GM12878 (cell line): ENCODE data around the gene ERCC2. TPM values are rescaled to one million over a fixed set of nuclear protein-coding genes. Genes with fewer than 3 reads are reported as not detected.
"Not testable (repeated sequence)": the region's sequence is repeated elsewhere in the genome, so short reads cannot be mapped to it uniquely, and the experiment has no call there.

ENCODE experiments used
- ATAC-seq: fragments of 200-7000 bp; cut with Tn5 transposase; 3 replicates; pipeline ENCODE4 v1.9.1; 2020; ENCODE audit warnings: mild to moderate bottlenecking, moderate library complexity
- BruUV-seq: library from RNA; stranded (reverse); fragments of 400-500 nt; replicated peaks from 2 replicates; lab custom pipeline; 2021; lab: Mats Ljungman, UMichigan
- CTCF ChIA-PET: fragments of 300-600 bp; sonication (Branson Sonifier 250); formaldehyde crosslinking; extraction: SDS; loops from one replicate; lab custom pipeline; 2021; ENCODE audit warnings: inconsistent platforms; lab: Yijun Ruan, JAX
- POLR2A ChIA-PET: fragments of 350-600 bp; formaldehyde crosslinking; extraction: SDS; loops from one replicate; lab custom pipeline; 2021; ENCODE audit warnings: inconsistent platforms; lab: Charles Lee
- RAD21 ChIA-PET: fragments of 300-600 bp; sonication (Branson Sonifier 250); formaldehyde crosslinking; loops from one replicate; lab custom pipeline; 2023; ENCODE audit warnings: antibody characterized with exemption; ENCODE audit not compliant: unreplicated experiment; lab: Charles Lee
- SMC1A ChIA-PET: fragments of 300-600 bp; sonication (Branson Sonifier 250); formaldehyde crosslinking; loops from one replicate; lab custom pipeline; 2023; ENCODE audit not compliant: unreplicated experiment, uncharacterized antibody; lab: Charles Lee
- DNase-seq: peaks from one replicate; pipeline ENCODE4 v3.0.0-alpha.2; 2011; ENCODE audit warnings: low read depth, low spot score
- FAIRE-seq: peaks from 3 replicates; lab custom pipeline; 2011; peaks lifted over from hg19 to GRCh38; lab: Jason Lieb, UNC
- H2AFZ ChIP-seq: 2 replicates; pipeline ENCODE4 v1.6.0; 2011; ENCODE audit warnings: low read depth, low read length, control low read depth; ENCODE audit not compliant: control insufficient read depth
- H3K27ac ChIP-seq: 2 replicates; pipeline ENCODE4 v1.5.1; 2011; ENCODE audit warnings: control low read depth; ENCODE audit not compliant: control insufficient read depth, insufficient read depth
- H3K27me3 ChIP-seq, 2 experiments: replicated peaks in 1 of 2; 2 replicates each; pipeline versions ENCODE4 v1.6.0 to v1.6.1; 2011; ENCODE audit warnings: low read length in 1 of 2; ENCODE audit not compliant: control insufficient read depth in 2 of 2, insufficient read depth in 2 of 2
- H3K36me3 ChIP-seq, 2 experiments: 2 replicates each; pipeline ENCODE4 v1.5.1; 2011; ENCODE audit warnings: low read length in 1 of 2; ENCODE audit not compliant: control insufficient read depth in 2 of 2, insufficient read depth in 2 of 2
- H3K4me1 ChIP-seq: 2 replicates; pipeline ENCODE4 v1.6.1; 2011; ENCODE audit warnings: mild to moderate bottlenecking, low read length, moderate library complexity, mixed read lengths; ENCODE audit not compliant: control insufficient read depth, insufficient read depth
- H3K4me2 ChIP-seq: 2 replicates; pipeline ENCODE4 v1.6.0; 2011; ENCODE audit warnings: control low read depth; ENCODE audit not compliant: control insufficient read depth, insufficient read depth
- H3K4me3 ChIP-seq: fragments of 200-600 bp; sonication (generic); 2 replicates; pipeline ENCODE4 v1.5.1; 2016
- H3K79me2 ChIP-seq: 2 replicates; pipeline ENCODE4 v1.6.0; 2011; ENCODE audit warnings: low read length; ENCODE audit not compliant: control insufficient read depth, insufficient read depth
- H3K9ac ChIP-seq: 2 replicates; pipeline ENCODE4 v1.8.0; 2011; ENCODE audit warnings: low read length, control low read depth, mixed read lengths; ENCODE audit not compliant: control insufficient read depth, insufficient read depth
- H3K9me3 ChIP-seq: replicated peaks from 3 replicates; pipeline ENCODE4 v1.5.1; 2011; ENCODE audit warnings: mild to moderate bottlenecking, low read length; ENCODE audit not compliant: control insufficient read depth, insufficient read depth
- H4K20me1 ChIP-seq: 2 replicates; pipeline ENCODE4 v1.6.0; 2011; ENCODE audit not compliant: control insufficient read depth, insufficient read depth
- BMI1 ChIP-seq: fragments of 450-650 bp; IDR thresholded peaks from 2 replicates; pipeline ENCODE4 v1.6.1; 2016; ENCODE audit warnings: mild to moderate bottlenecking, moderate library complexity, borderline replicate concordance
- CHD2 ChIP-seq: IDR thresholded peaks from 2 replicates; pipeline ENCODE4 v1.6.1; 2011; ENCODE audit warnings: low read depth, low read length, improper control_type of control experiment, borderline replicate concordance
- FOXK2 ChIP-seq: fragments of 450-650 bp; IDR thresholded peaks from 2 replicates; pipeline ENCODE4 v1.6.1; 2017; ENCODE audit warnings: mild to moderate bottlenecking, moderate library complexity
- GATAD2B ChIP-seq: fragments of 450-650 bp; conservative IDR thresholded peaks from 2 replicates; pipeline ENCODE4 v1.6.1; 2017; ENCODE audit warnings: low read depth, mild to moderate bottlenecking, moderate library complexity
- HCFC1 ChIP-seq: fragments of 150-350 bp; IDR thresholded peaks from 2 replicates; pipeline ENCODE4 v1.6.1; 2014; ENCODE audit warnings: low read length
- IKZF1 ChIP-seq: fragments of 450-650 bp; conservative IDR thresholded peaks from 2 replicates; pipeline ENCODE4 v1.6.1; 2017; ENCODE audit warnings: antibody characterized with exemption, mild to moderate bottlenecking
- MEF2B ChIP-seq: fragments of 450-650 bp; IDR thresholded peaks from 2 replicates; pipeline ENCODE4 v1.6.1; 2018; ENCODE audit warnings: mild to moderate bottlenecking, moderate library complexity; ENCODE audit not compliant: partially characterized antibody, poor library complexity, severe bottlenecking
- NRF1 ChIP-seq: conservative IDR thresholded peaks from 2 replicates; pipeline ENCODE4 v1.6.1; 2011; ENCODE audit warnings: mild to moderate bottlenecking, low read depth, low read length, improper control_type of control experiment
- POLR2AphosphoS5 ChIP-seq: IDR thresholded peaks from 2 replicates; pipeline ENCODE4 v1.6.1; 2011; ENCODE audit warnings: mild to moderate bottlenecking, low read length, inconsistent platforms
- SMAD5 ChIP-seq: IDR thresholded peaks from 2 replicates; pipeline ENCODE4 v1.6.1; 2016; ENCODE audit warnings: antibody characterized with exemption, low read depth
- SP1 ChIP-seq: IDR thresholded peaks from one replicate; pipeline ENCODE4 v1.6.1; 2011; ENCODE audit warnings: low read depth, low read length
- WGBS: methylation state at CpG from one replicate; pipeline ENCODE4 v1.1.6; 2016; ENCODE audit warnings: low lambda C conversion rate; ENCODE audit not compliant: insufficient replicate concordance, insufficient coverage; ENCODE audit errors: missing lambda C conversion rate; 5-methylcytosine and 5-hydroxymethylcytosine counted together
- in situ Hi-C: fragments of 300-500 bp; cut with MboI; formaldehyde crosslinking; loops from 9 replicates; pipeline ENCODE4 v1.14.3; 2018; ENCODE audit warnings: mixed read lengths
- intact Hi-C: fragments of 100-400 bp; cut with micrococcal nuclease; formaldehyde crosslinking; loops from one replicate; pipeline ENCODE4 v1.14.2; 2022; ENCODE audit not compliant: unreplicated experiment
- polyA plus RNA-seq, 11 experiments: library from polyadenylated mRNA; depleted of rRNA in 4 of 11; unstranded in 6 of 11; stranded (reverse) in 5 of 11; fragments of >200 nt; fragmentation: Nextera tagmentation in 4 of 11; fragmentation: Illumina TruSeq in 1 of 11; extraction: Ambion mirVana in 4 of 11; extraction: Trizol in 1 of 11; gene quantifications; 1 replicate in 1 of 11; 2 replicates in 10 of 11; pipeline versions ENCODE4 v1.2.1 to v1.2.3, GENCODE V29; 2011 to 2016; ENCODE audit warnings: inconsistent platforms in 2 of 11, missing spikeins in 2 of 11, low read depth in 1 of 11
- total RNA-seq, 4 experiments: library from RNA; depleted of rRNA in 3 of 4; stranded (reverse); fragments of >200 nt in 3 of 4; fragmentation: Illumina TruSeq in 1 of 4; extraction: Trizol in 1 of 4; gene quantifications; 2 replicates each; pipeline versions ENCODE4 v1.2.1 to v1.2.3, GENCODE V29; 2013 to 2021
- TF ChIP-seq, protein P1 (sequence below): fragments of 450-650 bp; IDR thresholded peaks from 2 replicates; pipeline ENCODE4 v1.6.1; 2016; ENCODE audit warnings: mild to moderate bottlenecking
- TF ChIP-seq, protein P2 (sequence below): fragments of 450-650 bp; IDR thresholded peaks from 2 replicates; pipeline ENCODE4 v1.6.1; 2017; ENCODE audit warnings: antibody characterized with exemption, mild to moderate bottlenecking, moderate library complexity
- TF ChIP-seq, protein P3 (sequence below): fragments of 150-350 bp; IDR thresholded peaks from 2 replicates; pipeline ENCODE4 v1.6.1; 2014; ENCODE audit warnings: mild to moderate bottlenecking, low read depth, low read length

Gene ERCC2
- total and polyA plus RNA-seq, 10 of the 15 experiments (the other 5 are each of a cell fraction or from before 2014, with no cell fraction given) = 1.3 to 40.1 (median 15.6) TPM

DNA sequence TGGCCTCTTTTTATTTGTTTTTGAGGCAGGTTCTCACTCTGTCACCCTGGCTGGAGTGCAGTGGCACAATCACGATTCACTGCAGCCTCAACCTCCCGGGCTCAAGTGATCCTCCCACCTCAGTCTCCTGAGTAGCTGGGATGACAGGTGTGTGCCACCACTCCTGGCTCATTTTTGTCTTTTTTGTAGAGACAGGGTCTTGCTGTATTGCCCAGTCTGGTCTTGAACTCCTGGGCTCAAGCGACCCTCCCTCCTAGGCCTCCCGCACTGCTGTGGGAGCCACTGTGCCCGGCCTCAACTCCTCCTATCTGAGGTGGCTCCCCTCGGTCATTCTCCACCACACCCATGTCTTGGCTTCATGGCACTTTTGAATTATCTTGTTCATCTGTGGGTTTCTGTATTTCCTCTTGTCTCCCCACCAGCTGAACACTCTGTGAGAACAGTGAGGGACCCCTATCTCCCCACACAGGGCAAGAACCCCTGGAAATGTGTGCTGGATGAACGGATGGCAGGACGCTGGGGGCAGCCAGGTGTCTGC, 55.6 kb downstream of the ERCC2 start:
- no peaks in the 10 kb centered on the region for H4K20me1 ChIP-seq
- WGBS = 40% methylated on average over 8 of the region's 8 CpGs
- intact Hi-C loops = no loop called here
- no peak overlapping the region for H3K4me2 ChIP-seq
- H3K9me3 ChIP-seq = no peaks in the 10 kb centered on the region
- ATAC-seq = no peak
- no TSS peak for BruUV-seq
- H2AFZ ChIP-seq = no peak overlapping the region
- ChIA-PET POLR2A (no interaction called here), CTCF (interaction anchor here (1.2 kb wide), 1 partner anchor 12 kb away, joined by 4 read pairs; no protein-coding TSS in a partner anchor)
- H3K4me3 ChIP-seq = no peak overlapping the region
- no peaks in the 10 kb centered on the region for H3K36me3 ChIP-seq
- DNase-seq = no peak
- TF ChIP-seq SMAD5 (no peak), IKZF1 (no peak), FOXK2 (no peak), SP1 (no peak), CHD2 (no peak), BMI1 (no peak), MEF2B (no peak), GATAD2B (no peak), POLR2AphosphoS5 (no peak), NRF1 (no peak), HCFC1 (no peak)
- TF ChIP-seq, protein P1, sequence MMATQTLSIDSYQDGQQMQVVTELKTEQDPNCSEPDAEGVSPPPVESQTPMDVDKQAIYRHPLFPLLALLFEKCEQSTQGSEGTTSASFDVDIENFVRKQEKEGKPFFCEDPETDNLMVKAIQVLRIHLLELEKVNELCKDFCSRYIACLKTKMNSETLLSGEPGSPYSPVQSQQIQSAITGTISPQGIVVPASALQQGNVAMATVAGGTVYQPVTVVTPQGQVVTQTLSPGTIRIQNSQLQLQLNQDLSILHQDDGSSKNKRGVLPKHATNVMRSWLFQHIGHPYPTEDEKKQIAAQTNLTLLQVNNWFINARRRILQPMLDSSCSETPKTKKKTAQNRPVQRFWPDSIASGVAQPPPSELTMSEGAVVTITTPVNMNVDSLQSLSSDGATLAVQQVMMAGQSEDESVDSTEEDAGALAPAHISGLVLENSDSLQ = no peak
- TF ChIP-seq, protein P2, sequence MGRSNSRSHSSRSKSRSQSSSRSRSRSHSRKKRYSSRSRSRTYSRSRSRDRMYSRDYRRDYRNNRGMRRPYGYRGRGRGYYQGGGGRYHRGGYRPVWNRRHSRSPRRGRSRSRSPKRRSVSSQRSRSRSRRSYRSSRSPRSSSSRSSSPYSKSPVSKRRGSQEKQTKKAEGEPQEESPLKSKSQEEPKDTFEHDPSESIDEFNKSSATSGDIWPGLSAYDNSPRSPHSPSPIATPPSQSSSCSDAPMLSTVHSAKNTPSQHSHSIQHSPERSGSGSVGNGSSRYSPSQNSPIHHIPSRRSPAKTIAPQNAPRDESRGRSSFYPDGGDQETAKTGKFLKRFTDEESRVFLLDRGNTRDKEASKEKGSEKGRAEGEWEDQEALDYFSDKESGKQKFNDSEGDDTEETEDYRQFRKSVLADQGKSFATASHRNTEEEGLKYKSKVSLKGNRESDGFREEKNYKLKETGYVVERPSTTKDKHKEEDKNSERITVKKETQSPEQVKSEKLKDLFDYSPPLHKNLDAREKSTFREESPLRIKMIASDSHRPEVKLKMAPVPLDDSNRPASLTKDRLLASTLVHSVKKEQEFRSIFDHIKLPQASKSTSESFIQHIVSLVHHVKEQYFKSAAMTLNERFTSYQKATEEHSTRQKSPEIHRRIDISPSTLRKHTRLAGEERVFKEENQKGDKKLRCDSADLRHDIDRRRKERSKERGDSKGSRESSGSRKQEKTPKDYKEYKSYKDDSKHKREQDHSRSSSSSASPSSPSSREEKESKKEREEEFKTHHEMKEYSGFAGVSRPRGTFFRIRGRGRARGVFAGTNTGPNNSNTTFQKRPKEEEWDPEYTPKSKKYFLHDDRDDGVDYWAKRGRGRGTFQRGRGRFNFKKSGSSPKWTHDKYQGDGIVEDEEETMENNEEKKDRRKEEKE = no peak
- TF ChIP-seq, protein P3, sequence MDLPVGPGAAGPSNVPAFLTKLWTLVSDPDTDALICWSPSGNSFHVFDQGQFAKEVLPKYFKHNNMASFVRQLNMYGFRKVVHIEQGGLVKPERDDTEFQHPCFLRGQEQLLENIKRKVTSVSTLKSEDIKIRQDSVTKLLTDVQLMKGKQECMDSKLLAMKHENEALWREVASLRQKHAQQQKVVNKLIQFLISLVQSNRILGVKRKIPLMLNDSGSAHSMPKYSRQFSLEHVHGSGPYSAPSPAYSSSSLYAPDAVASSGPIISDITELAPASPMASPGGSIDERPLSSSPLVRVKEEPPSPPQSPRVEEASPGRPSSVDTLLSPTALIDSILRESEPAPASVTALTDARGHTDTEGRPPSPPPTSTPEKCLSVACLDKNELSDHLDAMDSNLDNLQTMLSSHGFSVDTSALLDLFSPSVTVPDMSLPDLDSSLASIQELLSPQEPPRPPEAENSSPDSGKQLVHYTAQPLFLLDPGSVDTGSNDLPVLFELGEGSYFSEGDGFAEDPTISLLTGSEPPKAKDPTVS = no peak
- TF ChIP-seq, all 136 proteins: peak for 0
- RAD21 ChIA-PET = no interaction called here
- no peaks in the 10 kb centered on the region for H3K4me1 ChIP-seq
- no peaks in the 10 kb centered on the region for H3K79me2 ChIP-seq
- SMC1A ChIA-PET = no interaction called here
- H3K27me3 ChIP-seq = no peaks in the 10 kb centered on the region; a peak in 1 of 4 replicates
- H3K9ac ChIP-seq = no peak overlapping the region
- H3K27ac ChIP-seq = no peak overlapping the region
- FAIRE-seq = no peak
- in situ Hi-C loops = no loop called here

DNA sequence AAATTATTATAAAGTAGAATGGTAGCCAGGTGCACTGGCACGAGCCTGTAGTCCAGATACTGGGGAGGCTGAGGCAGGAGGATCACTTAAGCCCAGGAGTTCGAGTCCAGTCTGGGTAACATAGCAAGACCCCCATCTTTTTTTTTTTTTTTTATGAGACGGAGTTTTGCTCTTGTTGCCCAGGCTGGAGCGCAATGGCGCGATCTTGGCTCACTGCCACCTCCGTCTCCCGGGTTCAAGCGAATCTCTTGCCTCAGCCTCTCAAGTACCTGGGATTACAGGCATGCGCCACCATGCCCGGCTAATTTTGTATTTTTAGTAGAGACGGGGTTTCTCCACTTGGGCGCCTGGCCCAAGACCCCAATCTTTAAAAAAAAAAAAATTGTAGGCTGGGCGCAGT, 58.1 kb downstream of the ERCC2 start:
- WGBS = 67% methylated on average over 9 of the region's 14 CpGs
- H3K36me3 ChIP-seq, H3K4me1 ChIP-seq, H2AFZ ChIP-seq, DNase-seq, in situ Hi-C loops, H3K27ac ChIP-seq, BruUV-seq, intact Hi-C loops, H3K9me3 ChIP-seq, ATAC-seq, H4K20me1 ChIP-seq, POLR2A ChIA-PET, FAIRE-seq, RAD21 ChIA-PET, H3K27me3 ChIP-seq, H3K4me3 ChIP-seq, H3K9ac ChIP-seq, H3K79me2 ChIP-seq, SMC1A ChIA-PET, CTCF ChIA-PET, H3K4me2 ChIP-seq: not testable (repeated sequence)
